NCI-H2196 (cell line): ENCODE measurements around the gene CD63.

Experiments
- DNase-seq: peaks from one replicate; lab custom pipeline; 2025; ENCODE audit not compliant: unreplicated experiment; lab: John Stamatoyannopoulos, UW

The CD63 gene

DNA sequence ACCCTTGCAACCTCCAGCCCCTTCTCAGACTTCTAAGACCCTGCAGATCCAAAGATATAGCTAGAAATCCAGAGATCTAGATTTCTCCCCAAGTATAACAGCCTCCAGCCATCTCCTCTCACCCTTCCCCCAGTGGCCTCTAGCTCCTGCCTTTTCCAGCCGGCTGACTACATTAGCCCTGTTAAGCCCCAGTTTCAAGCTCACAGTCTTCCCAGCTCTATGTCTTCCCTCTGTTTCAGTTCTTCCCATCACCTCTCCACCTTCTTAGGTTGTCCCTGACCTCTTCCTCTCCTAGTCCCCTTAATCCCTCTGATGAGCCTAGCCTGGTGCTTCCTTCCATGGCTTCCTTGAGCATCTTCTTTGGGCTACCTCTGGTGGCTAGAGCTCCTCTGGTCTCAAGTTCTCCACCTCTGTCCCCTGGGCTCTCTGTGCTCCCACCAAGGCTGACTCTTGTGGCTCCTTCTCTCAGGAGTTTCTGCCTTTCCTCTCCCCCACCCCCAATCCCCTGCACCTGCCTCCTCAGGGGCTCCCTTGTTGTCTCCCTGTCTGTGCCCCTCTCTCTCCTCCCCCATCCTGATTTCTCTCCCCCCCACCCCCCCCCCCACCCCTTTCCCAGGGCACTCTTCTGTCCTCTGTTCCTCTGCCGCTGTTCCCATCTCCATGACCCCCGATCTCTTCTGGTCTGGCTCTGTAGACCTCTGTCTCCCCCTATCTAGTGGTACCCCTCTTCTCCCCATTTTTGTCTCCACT, 13.3 kb upstream of the CD63 start:
- DNase-seq, result no peak

DNA sequence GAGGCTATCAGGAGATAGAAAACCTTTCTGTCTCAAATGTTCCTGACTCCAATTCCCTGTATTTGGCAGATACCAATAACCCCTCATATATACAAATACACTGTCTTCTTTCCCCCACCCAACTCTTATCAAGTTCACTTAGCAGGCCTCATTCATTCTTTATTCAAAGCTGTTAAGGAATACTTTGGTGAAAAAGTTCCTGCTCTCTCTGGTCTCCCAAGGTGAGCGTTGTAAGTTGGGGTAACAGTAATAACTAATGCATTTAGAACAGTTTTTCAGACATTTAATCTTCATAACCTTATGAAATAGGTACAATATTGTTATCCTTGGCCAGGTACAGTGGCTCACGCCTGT, 10.2 kb upstream of the CD63 start:
- DNase-seq, result no peak

DNA sequence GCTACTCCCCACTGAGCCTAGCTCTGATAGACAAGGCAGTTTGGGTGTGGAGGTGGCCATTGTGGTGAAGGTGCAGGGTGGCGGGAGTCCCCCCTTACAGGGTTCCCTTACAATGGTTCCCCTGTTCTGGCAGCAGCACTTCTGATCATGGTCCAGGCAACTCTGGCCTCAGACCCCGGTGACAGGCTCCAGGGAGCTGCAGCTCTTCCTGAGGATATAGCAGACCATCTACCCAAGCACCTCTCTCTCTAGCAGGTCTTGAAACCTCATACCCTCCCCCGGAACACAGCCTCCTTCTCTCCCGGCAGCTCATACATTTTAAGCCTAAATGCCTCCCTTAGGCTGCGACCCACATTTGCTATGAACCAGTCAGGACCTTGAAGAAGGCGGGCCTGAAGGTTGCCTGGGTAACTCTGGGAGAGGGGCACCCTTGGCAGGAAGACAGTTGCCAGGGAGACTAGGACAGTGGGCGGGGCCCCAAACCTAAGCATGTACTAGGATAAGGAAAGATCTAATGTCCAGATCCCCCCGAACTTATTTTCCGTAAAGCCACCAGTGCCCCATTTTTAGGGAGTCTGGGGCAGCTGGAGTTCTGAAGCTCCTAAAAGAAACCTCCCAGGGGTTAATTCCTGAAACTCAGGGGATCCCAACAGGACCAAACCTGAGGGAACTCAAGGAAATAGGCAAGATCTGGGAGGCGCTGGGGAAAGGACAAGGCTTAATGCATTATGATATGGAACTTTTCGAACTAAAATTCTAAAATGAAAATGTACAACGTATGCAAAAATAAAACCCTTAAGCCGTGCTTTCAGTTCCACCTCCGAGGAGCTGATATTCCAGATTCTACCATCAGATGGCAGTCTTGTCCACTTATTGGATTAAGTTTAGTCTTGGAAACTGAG, 9.6 kb upstream of the CD63 start:
- DNase-seq, result peak; percentile 93

DNA sequence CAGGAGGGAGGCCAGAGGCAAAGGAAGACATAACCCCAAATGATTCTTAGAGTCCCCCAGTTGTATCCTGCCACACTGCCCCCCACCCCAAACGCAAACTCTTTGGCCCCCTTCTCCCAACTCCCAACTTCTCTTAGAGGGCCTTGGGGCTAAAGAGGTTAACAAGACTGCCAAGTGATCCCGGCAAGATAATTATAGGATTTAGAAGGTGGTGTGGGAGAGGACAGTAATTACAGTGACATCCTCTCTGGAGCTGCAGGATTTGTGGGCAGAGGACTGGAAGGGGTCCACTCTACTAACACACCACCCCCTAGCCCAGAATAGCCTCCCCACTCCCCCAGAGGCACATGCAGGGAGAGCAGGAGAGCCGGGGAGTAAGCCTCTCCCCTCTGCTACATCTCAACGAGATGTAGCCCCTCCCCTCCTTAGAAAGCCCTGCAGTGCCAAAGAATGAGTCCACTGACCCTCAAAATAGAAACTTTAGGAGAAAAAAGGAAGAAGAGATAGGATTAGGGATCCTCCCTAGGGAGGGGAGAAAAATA, 8.8 kb upstream of the CD63 start:
- peak; percentile 25 for DNase-seq

DNA sequence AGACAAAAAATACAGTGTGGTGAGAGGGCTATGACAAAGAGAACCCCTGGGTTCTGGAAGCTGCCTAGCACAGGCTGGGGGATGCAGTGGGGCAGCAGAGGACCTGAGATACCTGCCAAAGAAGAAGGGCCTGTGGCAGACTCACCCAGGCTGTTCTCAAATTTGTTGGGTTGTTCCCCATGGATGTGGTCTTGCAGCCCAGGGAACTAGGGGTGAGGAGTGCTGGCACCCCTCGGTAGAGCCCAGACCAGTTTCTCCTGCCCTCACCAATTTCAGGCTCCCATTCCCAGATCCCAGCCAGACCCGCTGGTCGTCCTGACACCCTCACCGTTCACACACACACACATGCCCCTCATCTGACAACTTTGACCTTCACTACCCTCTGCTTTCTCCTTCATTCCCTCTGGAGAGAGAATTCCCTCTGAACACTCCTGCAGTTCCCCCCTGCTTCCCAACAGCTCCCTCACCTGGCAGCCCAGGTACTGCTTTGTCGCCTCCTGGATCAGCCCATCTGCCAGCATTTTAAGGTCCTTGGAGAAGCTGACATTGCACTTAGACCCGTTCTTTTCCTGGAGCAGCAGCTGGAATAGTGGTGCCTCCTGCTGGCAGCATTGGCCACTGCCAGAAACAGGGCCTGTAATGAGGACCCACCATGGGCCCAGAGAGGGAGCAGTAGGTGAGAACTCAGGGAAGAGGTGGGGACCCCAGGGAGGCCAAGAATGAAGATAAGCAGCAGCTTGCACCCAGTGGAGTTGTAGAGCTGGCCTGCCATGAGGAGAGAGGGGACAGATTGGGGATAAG, 8.2 kb upstream of the CD63 start:
- DNase-seq, result peak; percentile 85

DNA sequence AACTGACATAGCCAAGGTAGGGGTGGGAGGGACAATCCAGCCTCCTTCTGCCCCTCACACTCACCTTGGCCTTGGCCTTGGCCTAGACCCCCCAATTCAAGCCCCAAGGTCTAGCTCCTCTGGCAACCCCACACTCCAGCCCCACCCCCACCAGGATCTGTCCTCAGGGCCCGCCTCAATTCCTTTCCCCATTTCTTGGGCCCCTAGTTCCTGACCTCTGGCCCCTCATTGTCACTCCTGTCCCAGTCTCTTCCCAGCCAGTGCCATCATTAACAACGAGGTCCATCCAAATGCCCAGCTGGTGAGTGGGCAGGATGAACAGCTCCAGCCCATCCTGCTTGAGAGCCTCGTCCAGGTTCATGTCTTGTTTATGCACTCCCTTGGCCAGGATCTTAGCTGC, 7.3 kb upstream of the CD63 start:
- DNase-seq, result no peak

DNA sequence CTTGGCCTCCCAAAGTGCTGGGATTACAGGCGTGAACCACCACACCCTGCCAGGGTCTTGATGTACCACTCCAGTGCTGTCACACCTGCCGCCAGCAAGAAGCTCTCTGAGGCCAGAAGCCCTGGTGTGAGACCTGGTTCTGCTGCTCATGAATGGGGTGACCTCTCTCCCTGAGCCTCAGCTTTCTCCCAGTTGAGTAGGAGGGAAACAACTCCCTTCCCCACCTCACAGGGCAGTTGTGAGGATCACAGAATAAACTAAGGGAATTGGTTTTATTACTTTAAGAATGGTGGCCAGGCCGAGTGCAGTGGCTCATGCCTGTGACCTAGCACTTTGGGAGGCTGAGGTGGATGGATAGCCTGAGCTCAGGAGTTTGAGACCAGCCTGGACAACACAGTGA, 5.8 kb upstream of the CD63 start:
- DNase-seq, result no peak

DNA sequence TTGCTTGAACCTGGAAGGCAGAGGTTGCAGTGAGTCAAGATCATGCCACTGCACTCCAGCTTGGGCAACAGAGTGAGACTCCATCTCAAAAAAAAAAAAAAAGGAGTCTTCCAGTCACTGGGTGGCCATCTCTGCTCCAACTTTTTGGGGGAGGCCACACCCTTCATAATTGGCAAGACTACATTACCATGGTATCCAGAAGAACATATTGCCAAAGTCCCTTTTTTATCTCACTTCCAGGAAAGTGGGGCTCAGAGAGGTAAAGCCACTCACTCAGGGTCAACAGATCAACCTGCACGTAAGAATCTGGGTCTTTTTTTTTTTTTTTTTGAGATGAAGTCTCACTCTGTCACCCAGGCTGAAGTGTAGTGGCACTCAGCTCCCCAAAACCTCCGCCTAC, 5.0 kb upstream of the CD63 start:
- DNase-seq, result no peak

DNA sequence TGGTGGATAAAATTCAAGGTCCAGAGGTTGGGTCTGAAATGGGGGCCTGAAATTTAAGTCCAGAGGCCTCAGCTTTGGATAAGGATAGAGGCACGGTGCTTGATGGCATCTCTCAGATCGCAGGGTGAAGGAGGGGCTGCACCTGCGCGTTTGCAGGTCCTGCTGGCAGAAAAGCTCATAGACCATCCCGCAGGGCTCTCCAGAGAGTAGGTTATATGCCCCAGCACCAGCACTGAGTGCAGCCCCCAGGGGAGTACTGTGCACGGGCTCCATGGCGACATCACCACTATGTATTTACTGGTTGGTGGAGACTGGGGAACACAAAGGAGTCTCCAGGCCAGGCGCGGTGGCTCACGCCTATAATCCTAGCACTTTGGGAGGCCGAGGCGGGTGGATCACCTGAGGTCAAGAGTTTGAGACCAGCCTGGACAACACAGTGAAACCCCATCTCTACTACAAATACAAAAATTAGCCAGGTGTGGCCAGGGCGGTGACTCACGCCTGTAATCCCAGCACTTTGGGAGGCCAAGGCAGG, 4.3 kb upstream of the CD63 start:
- no peak for DNase-seq

DNA sequence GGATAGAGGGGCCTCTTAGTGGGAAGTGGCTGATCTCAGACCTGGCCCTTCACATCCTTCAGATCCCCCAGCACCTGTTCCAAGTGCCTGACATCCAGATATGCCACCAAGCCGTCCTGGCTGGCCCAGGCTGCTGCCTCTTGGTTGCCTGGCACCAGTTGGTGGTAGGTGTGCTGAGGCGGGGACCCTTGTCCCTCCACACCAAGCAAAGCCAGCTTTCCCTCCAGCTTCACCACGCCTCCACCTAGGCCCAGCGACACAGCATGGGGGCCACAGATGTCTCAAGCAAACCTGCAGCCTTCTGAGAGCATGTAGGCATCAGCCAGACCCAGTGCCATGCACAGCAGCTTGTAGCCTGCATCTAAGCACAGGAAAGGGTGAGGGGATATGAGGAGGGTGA, 3.5 kb upstream of the CD63 start:
- DNase-seq, result no peak

DNA sequence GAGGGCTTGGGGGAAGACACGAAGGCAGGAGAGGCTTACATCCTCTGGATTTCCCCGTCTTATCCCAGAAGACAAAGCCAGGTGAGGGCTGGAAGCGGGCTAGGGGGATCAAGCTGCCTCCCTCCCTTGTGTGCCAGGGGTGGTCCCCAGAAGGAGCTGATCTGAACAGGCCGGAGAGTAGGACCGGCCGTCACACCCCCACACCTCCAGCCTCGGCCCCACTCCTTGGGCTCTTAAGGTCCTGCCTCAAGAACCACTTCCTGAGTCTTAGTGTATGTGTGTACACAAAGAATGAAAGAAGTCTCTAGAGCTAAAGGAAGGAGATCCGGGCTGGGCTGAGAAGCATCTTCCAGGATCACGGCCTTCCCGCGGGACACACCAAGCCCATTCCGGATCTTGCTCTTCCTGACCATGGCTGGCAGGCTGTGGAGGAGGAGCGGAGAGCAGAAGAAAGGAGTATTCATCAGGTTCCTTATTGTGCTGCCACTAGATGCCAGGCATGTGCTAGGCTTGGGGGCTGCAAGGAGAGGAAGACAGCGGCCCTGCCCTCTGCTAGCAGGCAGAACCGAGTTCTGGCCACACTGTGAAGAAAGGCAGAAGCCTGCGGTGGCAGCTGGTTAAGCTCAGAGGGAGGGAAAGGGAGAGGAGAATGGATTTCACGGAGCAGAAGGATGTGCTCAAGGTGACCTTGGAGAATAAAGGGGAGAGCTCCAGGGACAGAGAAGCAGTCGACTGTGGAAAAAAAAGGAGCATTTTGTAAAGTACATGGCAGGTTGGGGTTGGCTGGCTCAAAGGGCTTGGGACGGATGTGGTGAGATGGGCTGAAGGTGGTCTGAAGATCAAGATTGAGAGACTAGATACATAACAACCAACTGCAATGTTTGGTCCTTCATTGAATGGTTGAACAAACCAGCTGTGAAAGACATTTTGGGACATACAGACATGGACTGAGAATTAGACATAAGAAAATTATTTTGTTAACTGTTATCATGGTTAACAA, 1.3 kb upstream of the CD63 start:
- no peak for DNase-seq

DNA sequence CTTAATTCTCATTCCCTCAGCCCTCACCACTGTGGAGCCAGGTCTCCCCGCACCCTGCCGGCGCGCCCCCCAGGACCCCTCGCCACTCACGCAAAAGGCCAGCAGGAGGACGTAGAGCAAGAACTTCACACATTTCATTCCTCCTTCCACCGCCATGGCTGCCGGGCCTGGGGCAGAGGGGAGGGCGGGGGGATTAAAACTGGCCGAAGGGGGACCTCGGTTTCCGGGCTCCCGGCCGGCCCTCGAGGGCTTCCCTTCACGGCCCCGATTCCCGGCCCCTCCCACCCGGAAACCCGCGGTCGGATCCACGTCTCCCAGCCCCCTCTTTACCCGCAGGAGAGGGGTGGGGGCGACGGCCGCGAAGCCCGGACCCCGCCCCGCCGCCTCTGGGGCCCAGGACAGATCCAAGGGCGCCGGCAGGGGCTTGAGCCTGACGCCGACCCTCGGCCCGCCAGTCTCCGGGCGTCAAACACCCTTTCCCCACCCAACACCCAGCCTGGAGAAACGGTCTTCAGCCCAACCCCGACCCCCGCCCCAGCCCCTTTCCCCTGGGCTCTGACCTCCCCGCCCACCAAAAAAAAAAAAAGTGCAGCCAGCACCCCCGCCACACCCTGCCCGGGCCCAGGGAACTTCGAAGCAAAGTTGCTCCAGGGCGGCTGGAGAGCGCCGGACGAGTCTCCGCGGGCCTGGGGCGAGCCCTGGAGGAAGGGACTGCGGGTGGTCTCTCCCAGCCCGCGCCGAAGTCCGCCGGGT, 447 bp downstream of the CD63 start:
- peak; percentile 45 for DNase-seq

DNA sequence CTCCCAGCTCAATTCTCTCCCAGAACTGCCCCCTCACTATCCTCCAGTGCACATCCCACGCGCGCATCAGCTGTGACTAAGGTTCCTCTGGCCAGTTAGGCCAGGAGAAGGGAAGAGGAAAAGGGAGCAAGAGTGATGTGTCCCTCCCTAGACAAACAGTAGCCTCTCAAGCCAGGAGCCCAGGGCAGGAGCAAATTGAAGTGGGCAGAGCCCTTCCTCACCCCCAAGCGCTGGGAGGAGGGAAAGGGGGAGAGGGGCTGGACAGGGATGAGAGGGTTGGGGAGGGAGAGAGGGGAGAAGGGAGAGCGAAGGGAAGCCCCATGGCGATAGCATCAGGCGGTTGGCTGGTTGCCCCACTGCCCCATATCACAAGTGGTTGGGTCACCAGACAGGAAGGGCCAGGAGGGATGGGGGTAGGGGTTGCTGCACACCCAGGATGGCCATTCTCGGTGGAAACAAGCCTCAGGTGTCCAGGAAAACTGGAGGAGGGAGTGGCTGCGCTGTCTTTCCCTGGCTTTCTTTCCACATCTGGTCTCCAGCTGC, 1.1 kb downstream of the CD63 start:
- DNase-seq, result peak; percentile 69

DNA sequence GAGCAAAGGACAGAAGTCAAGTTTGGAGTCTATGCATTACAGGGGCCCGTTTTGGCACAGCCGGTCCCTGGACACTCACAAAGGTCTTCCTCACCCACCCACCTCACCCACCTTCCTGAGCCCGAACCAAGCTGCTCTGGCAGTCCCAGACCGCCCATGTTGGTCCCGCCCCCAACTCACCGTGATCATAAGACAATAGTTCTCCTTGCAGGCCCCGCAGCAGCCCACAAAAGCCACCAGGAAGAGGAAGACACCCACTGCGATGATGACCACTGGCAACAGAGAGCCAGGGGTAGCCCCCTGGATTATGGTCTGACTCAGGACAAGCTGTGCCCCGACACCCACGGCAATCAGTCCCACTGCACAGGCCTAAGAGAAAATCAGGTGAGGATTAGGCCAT, 1.8 kb downstream of the CD63 start:
- no peak for DNase-seq

DNA sequence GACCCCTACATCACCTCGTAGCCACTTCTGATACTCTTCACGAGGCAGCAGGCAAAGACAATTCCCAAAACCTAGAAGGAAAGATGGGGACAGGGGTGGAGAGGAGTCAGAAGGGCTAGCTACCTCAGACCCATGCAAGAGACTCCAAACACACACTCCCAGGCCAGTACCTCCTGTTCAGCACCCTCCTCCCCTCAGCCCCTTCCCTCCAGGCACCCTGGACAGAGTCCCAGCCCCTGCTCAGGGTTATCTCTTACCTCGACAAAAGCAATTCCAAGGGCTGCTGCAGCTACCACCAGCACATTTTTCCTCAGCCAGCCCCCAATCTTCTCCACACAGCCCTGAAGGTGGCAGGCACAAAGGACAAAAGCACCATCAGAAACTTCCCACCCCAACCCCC, 3.3 kb downstream of the CD63 start:
- no peak for DNase-seq

DNA sequence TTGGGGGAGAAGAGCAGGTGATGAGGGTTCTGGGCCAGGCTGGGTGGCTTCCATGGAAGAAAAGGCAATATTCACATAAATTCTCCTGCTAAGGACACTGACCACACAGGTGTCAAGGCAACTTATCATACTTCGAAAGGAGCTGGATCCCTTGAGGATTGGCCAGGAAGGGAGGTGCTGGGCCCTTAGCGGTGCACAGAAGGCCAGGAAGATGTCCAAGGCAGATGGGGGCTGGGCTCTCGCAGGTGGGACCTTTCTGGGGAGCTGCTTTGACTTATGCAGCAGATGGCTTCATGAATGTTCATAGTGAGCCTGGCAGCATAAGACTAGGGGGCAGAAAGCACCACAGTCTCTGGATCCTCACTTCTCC, 3.9 kb downstream of the CD63 start:
- no peak for DNase-seq

DNA sequence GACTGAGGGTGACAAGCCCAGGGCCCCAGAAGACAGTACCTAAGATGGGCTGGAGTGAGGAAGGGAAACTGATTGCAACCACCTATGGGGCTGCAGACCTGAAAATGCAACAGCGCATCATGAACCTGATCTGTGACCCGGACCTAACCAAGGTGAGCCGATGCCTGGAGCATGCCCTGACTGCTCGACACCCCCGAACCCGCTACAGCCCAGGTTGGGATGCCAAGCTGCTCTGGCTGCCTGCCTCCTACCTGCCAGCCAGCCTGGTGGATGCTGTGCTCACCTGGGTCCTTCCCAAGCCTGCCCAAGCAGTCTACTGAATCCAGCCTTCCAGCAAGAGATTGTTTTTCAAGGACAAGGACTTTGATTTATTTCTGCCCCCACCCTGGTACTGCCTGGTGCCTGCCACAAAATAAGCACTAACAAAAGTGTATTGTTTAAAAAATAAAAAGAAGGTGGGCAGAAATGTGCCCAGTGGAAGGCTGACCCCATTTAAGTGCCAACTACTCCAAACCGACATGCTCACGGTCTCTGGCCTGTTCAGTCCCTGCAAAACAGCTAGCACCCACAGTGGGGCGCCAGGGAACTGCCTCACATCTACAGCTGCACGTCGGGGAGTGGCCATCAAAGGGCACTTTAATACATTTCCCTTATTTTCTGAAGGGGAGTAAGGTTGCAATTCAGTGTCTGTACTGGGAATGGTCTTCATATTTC, 4.4 kb downstream of the CD63 start:
- DNase-seq, result peak; percentile 69

DNA sequence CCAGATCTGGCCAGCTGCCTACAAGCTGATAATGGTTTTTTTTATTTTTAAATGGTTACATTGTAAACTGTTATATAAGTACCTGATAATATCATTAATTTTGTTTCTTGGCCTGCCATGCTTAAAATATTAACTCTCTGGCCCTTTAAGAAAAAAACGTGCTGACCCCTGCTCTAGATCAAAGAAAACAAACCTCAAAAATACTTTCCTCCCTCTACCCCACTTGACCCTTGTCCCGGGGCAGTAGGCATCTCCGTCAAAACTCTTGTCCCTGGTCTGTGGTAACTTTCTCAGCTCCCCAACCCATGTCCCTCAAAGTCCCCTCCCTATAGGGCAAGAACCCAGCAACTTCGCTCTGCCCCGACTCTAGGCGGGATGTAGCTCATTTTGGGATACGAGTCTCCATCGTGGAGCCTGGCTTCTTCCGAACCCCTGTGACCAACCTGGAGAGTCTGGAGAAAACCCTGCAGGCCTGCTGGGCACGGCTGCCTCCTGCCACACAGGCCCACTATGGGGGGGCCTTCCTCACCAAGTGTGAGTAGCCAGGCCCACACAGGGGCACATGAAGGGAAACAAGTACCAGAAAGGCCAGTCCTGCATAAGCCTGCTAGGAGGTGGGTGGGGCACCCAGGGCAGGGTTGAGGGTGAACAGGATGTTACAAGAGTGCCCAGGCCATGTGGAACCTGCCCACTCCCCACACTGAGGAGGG, 5.1 kb downstream of the CD63 start:
- no peak for DNase-seq
